ENCODE data around the gene RELL2. TPM values are rescaled to one million over a fixed set of nuclear protein-coding genes. Genes with fewer than 3 reads are reported as not detected.

The RELL2 gene
- total RNA-seq, 1 donor from 2014 or later = 6.1 TPM

DNA sequence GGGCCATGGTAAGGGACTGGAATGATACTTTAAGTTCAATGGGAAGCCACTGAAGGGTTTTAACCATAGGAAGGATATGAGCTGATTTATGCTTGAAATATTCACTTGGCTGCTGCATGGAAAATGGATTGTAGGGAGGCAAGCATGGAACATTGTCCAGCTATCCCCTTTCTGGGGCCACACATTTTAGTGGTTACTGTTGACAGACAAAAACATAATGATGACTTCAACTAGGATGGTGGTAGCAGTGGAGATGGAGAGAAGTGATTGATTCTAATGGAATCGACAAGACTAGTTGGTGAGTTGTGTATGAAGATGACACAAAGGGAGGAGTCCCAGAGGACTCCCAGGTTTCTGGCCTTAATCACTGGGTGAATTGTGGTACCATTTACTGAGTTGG, 20.6 kb downstream of the RELL2 start:
- Histone ChIP-seq H3K4me3 (no peak overlapping the region), H3K27ac (no peak overlapping the region), H3K36me3 (peaks cover 12% of the 10 kb centered on the region), H3K27me3 (no peaks in the 10 kb centered on the region), H3K9me3 (no peaks in the 10 kb centered on the region), H3K4me1 (no peaks in the 10 kb centered on the region)
- TF ChIP-seq, protein P1, sequence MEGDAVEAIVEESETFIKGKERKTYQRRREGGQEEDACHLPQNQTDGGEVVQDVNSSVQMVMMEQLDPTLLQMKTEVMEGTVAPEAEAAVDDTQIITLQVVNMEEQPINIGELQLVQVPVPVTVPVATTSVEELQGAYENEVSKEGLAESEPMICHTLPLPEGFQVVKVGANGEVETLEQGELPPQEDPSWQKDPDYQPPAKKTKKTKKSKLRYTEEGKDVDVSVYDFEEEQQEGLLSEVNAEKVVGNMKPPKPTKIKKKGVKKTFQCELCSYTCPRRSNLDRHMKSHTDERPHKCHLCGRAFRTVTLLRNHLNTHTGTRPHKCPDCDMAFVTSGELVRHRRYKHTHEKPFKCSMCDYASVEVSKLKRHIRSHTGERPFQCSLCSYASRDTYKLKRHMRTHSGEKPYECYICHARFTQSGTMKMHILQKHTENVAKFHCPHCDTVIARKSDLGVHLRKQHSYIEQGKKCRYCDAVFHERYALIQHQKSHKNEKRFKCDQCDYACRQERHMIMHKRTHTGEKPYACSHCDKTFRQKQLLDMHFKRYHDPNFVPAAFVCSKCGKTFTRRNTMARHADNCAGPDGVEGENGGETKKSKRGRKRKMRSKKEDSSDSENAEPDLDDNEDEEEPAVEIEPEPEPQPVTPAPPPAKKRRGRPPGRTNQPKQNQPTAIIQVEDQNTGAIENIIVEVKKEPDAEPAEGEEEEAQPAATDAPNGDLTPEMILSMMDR (IDR thresholded peaks at IDR 0.05) = no peak
- DNase-seq = no peak
- intact Hi-C loops (cut with DNase I) = no loop called here
- no peak for ATAC-seq

DNA sequence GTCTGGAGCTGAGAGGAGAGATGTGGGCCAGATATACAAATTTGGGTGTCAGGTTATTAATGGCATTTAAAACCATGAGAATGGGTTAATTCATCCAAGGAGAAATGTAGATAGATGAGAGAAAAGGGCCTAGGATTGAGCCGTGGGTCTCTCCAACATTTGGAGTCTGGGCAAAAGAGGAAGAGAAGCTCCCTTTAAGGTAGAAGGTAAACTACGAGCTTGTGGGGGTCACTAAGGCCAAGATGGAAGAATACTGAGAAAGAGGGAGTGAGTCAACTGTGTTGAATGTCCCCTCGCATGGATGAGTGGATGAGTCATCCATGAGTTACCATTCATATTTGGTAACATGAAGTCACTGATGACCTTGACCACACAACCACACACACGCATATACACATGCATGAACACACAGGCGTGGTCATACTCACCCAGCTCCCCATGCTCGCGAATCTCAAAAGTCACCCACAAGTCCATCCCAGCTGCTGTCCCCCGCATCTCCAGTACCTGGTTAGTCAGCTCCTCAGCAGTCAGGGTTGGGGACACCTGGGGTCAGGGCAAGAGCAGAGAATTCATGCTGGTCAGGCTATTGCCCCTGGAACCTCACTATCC, 21.2 kb downstream of the RELL2 start:
- ATAC-seq (no peak), DNase-seq (peak; percentile 31)
- TF ChIP-seq, protein P1 (IDR thresholded peaks at IDR 0.05) = no peak
- H3K4me1 ChIP-seq = no peaks in the 10 kb centered on the region
- intact Hi-C loops (cut with DNase I) = no loop called here
- peaks cover 12% of the 10 kb centered on the region for H3K36me3 ChIP-seq
- H3K27ac ChIP-seq = no peak overlapping the region
- no peaks in the 10 kb centered on the region for H3K9me3 ChIP-seq
- H3K27me3 ChIP-seq = no peaks in the 10 kb centered on the region
- no peak overlapping the region for H3K4me3 ChIP-seq

DNA sequence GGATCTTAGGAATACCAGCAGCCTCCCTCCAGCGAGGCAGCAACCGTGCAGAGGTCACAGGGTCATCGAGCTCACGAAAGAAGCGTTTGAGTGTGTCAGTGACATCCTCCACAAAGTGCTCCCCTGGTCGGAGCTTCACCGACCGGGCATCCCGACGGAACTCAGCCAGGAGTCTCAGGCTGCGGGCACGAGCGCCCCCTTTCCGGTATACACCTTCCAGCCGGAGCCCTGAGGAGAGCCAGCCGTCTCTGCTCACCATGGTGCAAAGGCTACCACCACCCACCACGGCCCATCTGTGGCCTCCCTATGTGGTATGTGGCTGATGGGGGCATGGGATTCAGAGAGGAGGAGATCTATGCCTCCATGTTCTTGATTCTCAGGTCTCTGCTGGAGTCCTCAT, 25.2 kb downstream of the RELL2 start:
- ATAC-seq = no peak
- intact Hi-C loops (cut with DNase I) = no loop called here
- peaks cover 15% of the 10 kb centered on the region for H3K36me3 ChIP-seq
- H3K27ac ChIP-seq = no peak overlapping the region
- no peaks in the 10 kb centered on the region for H3K4me1 ChIP-seq
- TF ChIP-seq, protein P1 (IDR thresholded peaks at IDR 0.05) = no peak
- H3K9me3 ChIP-seq = no peaks in the 10 kb centered on the region
- no peaks in the 10 kb centered on the region for H3K27me3 ChIP-seq
- DNase-seq = peak; percentile 27
- H3K4me3 ChIP-seq = no peak overlapping the region

- TF ChIP-seq, protein P1 (IDR thresholded peaks at IDR 0.05) = no peak
- Histone ChIP-seq H3K4me1 (no peaks in the 10 kb centered on the region), H3K4me3 (no peak overlapping the region), H3K27ac (no peak overlapping the region), H3K36me3 (peaks cover 7% of the 10 kb centered on the region), H3K9me3 (no peaks in the 10 kb centered on the region), H3K27me3 (no peaks in the 10 kb centered on the region)
- no peak for ATAC-seq
- DNase-seq = no peak
- intact Hi-C loops (cut with DNase I) = no loop called here
Observed at GRCh38 chr5:141663506-141663905, 26.7 kb downstream of the RELL2 start.

DNA sequence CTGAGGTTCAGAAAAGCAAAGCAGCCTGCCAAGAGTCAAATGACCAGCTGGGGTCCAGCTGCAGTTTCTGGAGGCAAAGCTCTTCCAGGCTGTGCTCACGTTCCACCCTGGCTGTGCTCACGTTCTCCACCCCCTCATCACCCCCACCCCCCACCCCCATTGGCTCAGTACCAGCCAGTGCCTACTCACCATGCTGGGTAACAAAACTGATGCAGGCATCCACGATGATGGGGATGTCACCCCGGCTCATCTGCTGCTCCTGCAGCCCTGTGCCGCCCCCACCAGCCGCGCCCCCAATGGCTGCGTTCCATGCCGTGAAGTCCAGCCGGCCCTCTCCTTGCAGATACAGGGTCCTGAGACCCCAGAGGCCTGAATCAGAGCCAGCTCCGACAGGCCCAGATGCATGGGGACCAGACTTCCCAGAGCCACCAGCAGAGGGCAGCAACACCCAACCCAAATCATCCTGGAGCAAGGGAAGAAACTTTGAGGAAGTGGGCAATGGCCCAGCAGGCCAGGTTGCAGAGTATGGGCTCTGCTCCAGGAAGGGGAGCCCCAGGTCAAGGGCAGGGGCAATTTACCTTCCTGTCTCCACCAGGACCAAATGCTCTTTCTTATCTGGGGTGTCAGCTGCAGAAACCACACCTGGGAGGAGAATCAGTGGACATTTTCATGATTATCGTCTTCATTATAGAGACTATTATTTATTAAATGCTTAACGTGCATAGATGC, 28.1 kb downstream of the RELL2 start:
- H3K36me3 ChIP-seq = peaks cover 7% of the 10 kb centered on the region
- intact Hi-C loops (cut with DNase I) = no loop called here
- H3K27ac ChIP-seq = no peak overlapping the region
- no peak overlapping the region for H3K4me3 ChIP-seq
- DNase-seq = peak; percentile 89
- no peaks in the 10 kb centered on the region for H3K9me3 ChIP-seq
- TF ChIP-seq, protein P1 (IDR thresholded peaks at IDR 0.05) = peak; percentile 95
- no peaks in the 10 kb centered on the region for H3K4me1 ChIP-seq
- peak; percentile 99 for ATAC-seq
- no peaks in the 10 kb centered on the region for H3K27me3 ChIP-seq
